H1 (cell line): ENCODE measurements around the gene APAF1. TPM values are rescaled to one million over a fixed set of nuclear protein-coding genes. Genes with fewer than 3 reads are reported as not detected.

Experiments used
- CTCF ChIA-PET: fragments of 300-600 bp; sonication (Branson Sonifier 250); formaldehyde crosslinking; loops from one replicate; lab custom pipeline; 2021; ENCODE audit not compliant: partially characterized antibody; lab: Charles Lee
- POLR2A ChIA-PET: fragments of 300-600 bp; sonication (Branson Sonifier 250); formaldehyde crosslinking; loops from one replicate; lab custom pipeline; 2021; ENCODE audit warnings: inconsistent platforms; ENCODE audit not compliant: partially characterized antibody; lab: Charles Lee
- DNase-seq, 2 experiments: peaks; one replicate each; pipeline versions ENCODE4 v3.0.0 to v3.0.0-alpha.2; 2010 to 2022; ENCODE audit warnings: low spot score in 2 of 2, low read depth in 1 of 2, mixed read lengths in 1 of 2
- FAIRE-seq: peaks from 2 replicates; lab custom pipeline; 2011; peaks lifted over from hg19 to GRCh38; lab: Jason Lieb, UNC
- H2AFZ ChIP-seq: 2 replicates; pipeline ENCODE4 v1.8.1; 2012; ENCODE audit warnings: low read length, inconsistent platforms
- H2AK5ac ChIP-seq: 2 replicates; pipeline ENCODE4 v1.6.1; 2013; ENCODE audit warnings: low read depth, low read length
- H2BK120ac ChIP-seq: replicated peaks from 2 replicates; pipeline ENCODE3; 2013; ENCODE audit warnings: low read depth, low read length, inconsistent platforms
- H2BK12ac ChIP-seq: 2 replicates; pipeline ENCODE4 v1.6.1; 2013; ENCODE audit warnings: low read depth, low read length
- H2BK15ac ChIP-seq: 2 replicates; pipeline ENCODE4 v1.6.1; 2013; ENCODE audit warnings: low read length
- H2BK20ac ChIP-seq: 2 replicates; pipeline ENCODE4 v1.6.1; 2013; ENCODE audit warnings: low read length
- H2BK5ac ChIP-seq: 2 replicates; pipeline ENCODE4 v1.6.1; 2013; ENCODE audit warnings: low read depth, low read length
- H3K14ac ChIP-seq: 2 replicates; pipeline ENCODE4 v1.6.1; 2013; ENCODE audit warnings: inconsistent platforms; ENCODE audit not compliant: insufficient read length
- H3K18ac ChIP-seq: 2 replicates; pipeline ENCODE4 v1.6.1; 2013; ENCODE audit warnings: low read length; ENCODE audit errors: extremely low read depth
- H3K23ac ChIP-seq: 2 replicates; pipeline ENCODE4 v1.6.1; 2013; ENCODE audit warnings: inconsistent platforms; ENCODE audit not compliant: insufficient read length
- H3K23me2 ChIP-seq: 2 replicates; pipeline ENCODE4 v1.6.1; 2013; ENCODE audit warnings: low read depth, low read length
- H3K27ac ChIP-seq: 2 replicates; pipeline ENCODE4 v1.6.1; 2011; ENCODE audit warnings: low read depth, low read length, inconsistent platforms
- H3K27me3 ChIP-seq, 4 experiments: replicated peaks in 1 of 4; 1 replicate in 1 of 4; 2 replicates in 3 of 4; pipeline versions ENCODE4 v1.6.1 to v1.8.1; 2011 to 2013; ENCODE audit warnings: low read length in 3 of 4, mild to moderate bottlenecking in 3 of 4, inconsistent platforms in 2 of 4, mixed read lengths in 2 of 4, moderate library complexity in 1 of 4; ENCODE audit not compliant: control insufficient read depth in 3 of 4, insufficient read depth in 3 of 4; ENCODE audit errors: extremely low read depth in 1 of 4
- H3K36me3 ChIP-seq, 4 experiments: 2 replicates each; pipeline versions ENCODE4 v1.6.1 to v1.8.1; 2011 to 2013; ENCODE audit warnings: mild to moderate bottlenecking in 4 of 4, low read length in 3 of 4, moderate library complexity in 2 of 4, control low read depth in 1 of 4, inconsistent platforms in 1 of 4; ENCODE audit not compliant: insufficient read depth in 4 of 4, control insufficient read depth in 2 of 4
- H3K4ac ChIP-seq: replicated peaks from 2 replicates; pipeline ENCODE3; 2013; ENCODE audit warnings: low read length, low read depth, mixed read lengths, inconsistent platforms; ENCODE audit not compliant: insufficient read length
- H3K4me1 ChIP-seq, 4 experiments: replicated peaks in 1 of 4; 1 replicate in 1 of 4; 2 replicates in 3 of 4; pipeline versions ENCODE4 v1.6.1 to v1.8.1; 2011 to 2013; ENCODE audit warnings: low read length in 3 of 4, inconsistent platforms in 2 of 4, mixed read lengths in 1 of 4; ENCODE audit not compliant: insufficient read depth in 4 of 4, control insufficient read depth in 3 of 4
- H3K4me2 ChIP-seq, 2 experiments: 2 replicates each; pipeline versions ENCODE4 v1.6.1 to v1.8.1; 2011 to 2013; ENCODE audit warnings: low read depth in 2 of 2, low read length in 2 of 2, control low read depth in 1 of 2, inconsistent platforms in 1 of 2, mild to moderate bottlenecking in 1 of 2; ENCODE audit not compliant: insufficient read depth in 1 of 2
- H3K4me3 ChIP-seq, 4 experiments: fragments of 200-600, 300-600 bp in 1 of 4; sonication (generic), shearing (Covaris generic), sonication (Bioruptor Twin) in 1 of 4; 2 replicates each; pipeline versions ENCODE4 v1.5.1 to v1.8.1; 2011 to 2016; ENCODE audit warnings: low read length in 4 of 4, low read depth in 3 of 4, control low read depth in 2 of 4, inconsistent platforms in 2 of 4, mild to moderate bottlenecking in 2 of 4, mixed read lengths in 1 of 4, moderate library complexity in 1 of 4; ENCODE audit not compliant: insufficient read depth in 2 of 4; ENCODE audit errors: extremely low read depth in 1 of 4
- H3K56ac ChIP-seq: replicated peaks from 2 replicates; pipeline ENCODE3; 2013; ENCODE audit warnings: low read depth, mild to moderate bottlenecking, mixed read lengths, low read length, inconsistent platforms; ENCODE audit not compliant: insufficient read length
- H3K79me1 ChIP-seq: 2 replicates; pipeline ENCODE4 v1.6.1; 2013; ENCODE audit warnings: low read depth, low read length, control low read depth
- H3K79me2 ChIP-seq, 2 experiments: 2 replicates each; pipeline versions ENCODE4 v1.6.1 to v1.8.1; 2012 to 2013; ENCODE audit warnings: low read length in 2 of 2, mild to moderate bottlenecking in 2 of 2, inconsistent platforms in 1 of 2; ENCODE audit not compliant: insufficient read depth in 2 of 2, control insufficient read depth in 1 of 2
- H3K9ac ChIP-seq, 4 experiments: replicated peaks in 1 of 4; 1 replicate in 1 of 4; 2 replicates in 3 of 4; pipeline versions ENCODE4 v1.6.1 to v1.8.1; 2011 to 2013; ENCODE audit warnings: low read depth in 3 of 4, low read length in 3 of 4, control low read depth in 2 of 4, mild to moderate bottlenecking in 2 of 4, moderate library complexity in 2 of 4, inconsistent platforms in 1 of 4; ENCODE audit errors: extremely low read depth in 1 of 4
- H3K9me3 ChIP-seq, 2 experiments: 2 replicates each; pipeline versions ENCODE4 v1.6.1 to v1.8.1; 2012 to 2013; ENCODE audit warnings: mild to moderate bottlenecking in 2 of 2, moderate library complexity in 2 of 2, control low read depth in 1 of 2, inconsistent platforms in 1 of 2, low read depth in 1 of 2, low read length in 1 of 2, mixed read lengths in 1 of 2; ENCODE audit not compliant: insufficient read depth in 2 of 2
- H4K20me1 ChIP-seq, 2 experiments: replicated peaks in 1 of 2; 2 replicates each; pipeline versions ENCODE3 to v1.8.1; 2011 to 2013; ENCODE audit warnings: inconsistent platforms in 2 of 2, low read length in 2 of 2, mild to moderate bottlenecking in 1 of 2; ENCODE audit not compliant: insufficient read depth in 2 of 2, control insufficient read depth in 1 of 2
- H4K5ac ChIP-seq: 2 replicates; pipeline ENCODE4 v1.6.1; 2013; ENCODE audit warnings: low read length, low read depth, mixed read lengths, inconsistent platforms; ENCODE audit not compliant: insufficient read length
- H4K8ac ChIP-seq: 2 replicates; pipeline ENCODE4 v1.8.0; 2013; ENCODE audit warnings: mild to moderate bottlenecking, moderate library complexity, low read length, inconsistent platforms; ENCODE audit not compliant: insufficient read depth; ENCODE audit errors: extremely low read depth
- H4K91ac ChIP-seq: replicated peaks from 2 replicates; pipeline ENCODE3; 2013; ENCODE audit warnings: low read length, mixed read lengths, inconsistent platforms; ENCODE audit not compliant: insufficient read length
- BACH1 ChIP-seq: IDR thresholded peaks from 2 replicates; pipeline ENCODE4 v1.6.1; 2012; ENCODE audit warnings: low read length, improper control_type of control experiment
- KDM5A ChIP-seq: fragments of 200-600 bp; IDR thresholded peaks from 2 replicates; pipeline ENCODE4 v1.7.1; 2012; ENCODE audit warnings: mild to moderate bottlenecking, low read length, inconsistent platforms, mixed read lengths
- NRF1 ChIP-seq: IDR thresholded peaks from 2 replicates; pipeline ENCODE4 v1.6.1; 2011; ENCODE audit warnings: mild to moderate bottlenecking, low read depth, low read length, improper control_type of control experiment
- RFX5 ChIP-seq: IDR thresholded peaks from 2 replicates; pipeline ENCODE4 v1.6.1; 2011; ENCODE audit warnings: low read depth, low read length, improper control_type of control experiment, borderline replicate concordance
- SIN3A ChIP-seq, 2 experiments: IDR thresholded peaks in 1 of 2; conservative IDR thresholded peaks in 1 of 2; 2 replicates each; pipeline ENCODE4 v1.6.1; 2011 to 2012; ENCODE audit warnings: low read length in 2 of 2, improper control_type of control experiment in 1 of 2, low read depth in 1 of 2, mild to moderate bottlenecking in 1 of 2
- SUZ12 ChIP-seq: fragments of 200-600 bp; sonication (generic); IDR thresholded peaks from 2 replicates; pipeline ENCODE4 v1.6.1; 2012; ENCODE audit warnings: mild to moderate bottlenecking, inconsistent platforms, low read length, moderate library complexity, mixed read lengths
- TCF12 ChIP-seq: IDR thresholded peaks from 2 replicates; pipeline ENCODE4 v1.6.1; 2011; ENCODE audit warnings: low read depth, mild to moderate bottlenecking, low read length
- WGBS, 2 experiments: shearing (Covaris generic) in 1 of 2; methylation state at CpG; one replicate each; pipeline versions ENCODE4 v1.1.6 to v1.1.7; 2013 to 2015; ENCODE audit warnings: low lambda C conversion rate in 2 of 2, mixed read lengths in 2 of 2, inconsistent platforms in 1 of 2, low coverage in 1 of 2, missing lambda C conversion rate in 1 of 2; ENCODE audit not compliant: insufficient replicate concordance in 2 of 2, insufficient coverage in 1 of 2, insufficient read length in 1 of 2; ENCODE audit errors: extremely low coverage in 1 of 2, missing lambda C conversion rate in 1 of 2; 5-methylcytosine and 5-hydroxymethylcytosine counted together
- polyA plus RNA-seq, 7 experiments: library from polyadenylated mRNA; depleted of rRNA in 3 of 7; stranded (reverse) in 5 of 7; unstranded in 2 of 7; fragments of >200 nt in 5 of 7; fragments of 200-250 nt in 2 of 7; gene quantifications; 1 replicate in 5 of 7; 2 replicates in 1 of 7; 4 replicates in 1 of 7; pipeline versions ENCODE4 v1.2.1 to v1.2.3, GENCODE V29; 2011 to 2013; ENCODE audit warnings: missing spikeins in 2 of 7, mixed read lengths in 2 of 7
- total RNA-seq: library from RNA; stranded (reverse); fragmentation: NEBNext Ultra II Directional; extraction: Animal tissue kit (Norgen Biotek cat#: 25700); gene quantifications from 2 replicates; pipeline ENCODE4 v1.2.1, GENCODE V29; 2021
- TF ChIP-seq, protein P1 (sequence below): IDR thresholded peaks from 2 replicates; pipeline ENCODE4 v1.6.1; 2012; ENCODE audit warnings: inconsistent platforms
- TF ChIP-seq, protein P2 (sequence below): IDR thresholded peaks from 2 replicates; pipeline ENCODE4 v1.6.1; 2012; ENCODE audit warnings: low read length, inconsistent platforms

APAF1 gene
- total and polyA plus RNA-seq, 2 of the 8 experiments (the other 6 are each of a cell fraction or from before 2014, with no cell fraction given), result 4.7 to 22.6 TPM

DNA sequence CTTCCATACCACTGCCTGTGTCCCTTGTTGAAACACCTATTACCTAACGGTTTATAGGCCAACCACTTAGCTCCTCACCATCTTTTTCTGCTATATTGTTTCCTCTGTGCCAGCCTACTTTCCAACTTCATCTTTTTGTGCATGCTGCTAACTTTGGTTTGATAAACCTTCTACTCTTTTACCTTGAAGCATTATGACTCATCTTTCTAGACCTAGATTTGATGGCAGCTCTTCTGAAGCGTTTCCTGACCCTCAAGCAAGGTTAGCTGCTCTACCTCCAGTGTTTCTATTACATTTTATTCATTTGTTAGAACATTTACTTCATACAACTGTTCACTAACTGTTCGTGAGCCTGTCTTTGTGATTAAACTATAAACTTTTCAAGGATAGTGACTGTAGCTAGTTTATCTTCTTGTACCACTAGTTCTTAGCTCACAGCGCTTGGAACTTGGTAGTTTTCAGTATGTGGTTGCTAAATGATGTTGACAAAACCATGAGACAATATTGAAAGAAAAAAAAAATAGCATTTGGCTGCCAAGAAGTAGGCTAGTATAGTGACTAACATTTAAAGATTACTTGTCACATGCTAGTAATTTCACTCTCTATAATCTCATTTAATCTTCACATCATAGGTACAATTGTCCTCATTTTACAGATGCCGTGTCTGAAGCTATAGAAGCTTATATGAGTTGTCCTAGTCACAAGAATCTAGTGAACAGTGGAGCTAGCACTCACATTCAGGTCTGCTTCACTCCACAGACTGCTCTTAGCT is 79.5 kb downstream of the APAF1 start:
- Histone ChIP-seq H2BK20ac (no peak overlapping the region), H4K20me1 (no peaks in the 10 kb centered on the region), H3K23me2 (no peaks in the 10 kb centered on the region), H3K9ac (no peak overlapping the region), H3K23ac (no peak overlapping the region), H2BK5ac (no peak overlapping the region), H3K9me3 (no peaks in the 10 kb centered on the region), H4K5ac (no peak overlapping the region), H3K4ac (no peak overlapping the region), H2AFZ (no peak overlapping the region), H2BK12ac (no peak overlapping the region), H3K56ac (no peak overlapping the region), H3K4me1 (no peaks in the 10 kb centered on the region), H3K79me1 (no peaks in the 10 kb centered on the region), H3K79me2 (no peaks in the 10 kb centered on the region), H3K36me3 (peaks cover 0 to 9% (median 1%) of the 10 kb centered on the region in 4 experiments; a peak in 5 of 8 replicates), H4K91ac (no peak overlapping the region), H3K4me3 (no peak overlapping the region), H4K8ac (no peak overlapping the region), H2BK15ac (no peak overlapping the region), H3K4me2 (no peak overlapping the region), H3K18ac (no peak overlapping the region), H3K27ac (no peak overlapping the region), H3K14ac (no peak overlapping the region), H2AK5ac (no peak overlapping the region), H2BK120ac (no peak overlapping the region), H3K27me3 (no peaks in the 10 kb centered on the region)
- POLR2A ChIA-PET, result no interaction called here
- DNase-seq (no peak), FAIRE-seq (no peak)
- CTCF ChIA-PET, result interaction anchor here (0.6 to 6.4 kb wide), 19 partner anchors 11 to 274 kb away, joined by 3 to 57 read pairs (median 6); no protein-coding TSS in a partner anchor
- 87% methylated on average over 5 of the region's 5 CpGs; no CpG with 5 or more reads in 1 of the 2 experiments for WGBS, 2 experiments
- TF ChIP-seq, protein P1, sequence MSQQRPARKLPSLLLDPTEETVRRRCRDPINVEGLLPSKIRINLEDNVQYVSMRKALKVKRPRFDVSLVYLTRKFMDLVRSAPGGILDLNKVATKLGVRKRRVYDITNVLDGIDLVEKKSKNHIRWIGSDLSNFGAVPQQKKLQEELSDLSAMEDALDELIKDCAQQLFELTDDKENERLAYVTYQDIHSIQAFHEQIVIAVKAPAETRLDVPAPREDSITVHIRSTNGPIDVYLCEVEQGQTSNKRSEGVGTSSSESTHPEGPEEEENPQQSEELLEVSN, result no peak
- TF ChIP-seq SIN3A (conservative IDR thresholded peaks at IDR 0.05 in 1 of 2, IDR thresholded peaks at IDR 0.05 in 1 of 2; ENCODE audit: low read depth in 1 of 2, low read length in 2 of 2), result no peak
- no peak for TF ChIP-seq BACH1
- no peak for TF ChIP-seq SUZ12
- TF ChIP-seq KDM5A, result no peak
- TF ChIP-seq TCF12, result no peak
- TF ChIP-seq, protein P2, sequence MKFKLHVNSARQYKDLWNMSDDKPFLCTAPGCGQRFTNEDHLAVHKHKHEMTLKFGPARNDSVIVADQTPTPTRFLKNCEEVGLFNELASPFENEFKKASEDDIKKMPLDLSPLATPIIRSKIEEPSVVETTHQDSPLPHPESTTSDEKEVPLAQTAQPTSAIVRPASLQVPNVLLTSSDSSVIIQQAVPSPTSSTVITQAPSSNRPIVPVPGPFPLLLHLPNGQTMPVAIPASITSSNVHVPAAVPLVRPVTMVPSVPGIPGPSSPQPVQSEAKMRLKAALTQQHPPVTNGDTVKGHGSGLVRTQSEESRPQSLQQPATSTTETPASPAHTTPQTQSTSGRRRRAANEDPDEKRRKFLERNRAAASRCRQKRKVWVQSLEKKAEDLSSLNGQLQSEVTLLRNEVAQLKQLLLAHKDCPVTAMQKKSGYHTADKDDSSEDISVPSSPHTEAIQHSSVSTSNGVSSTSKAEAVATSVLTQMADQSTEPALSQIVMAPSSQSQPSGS, result no peak
- TF ChIP-seq NRF1, result no peak
- TF ChIP-seq RFX5, result no peak
